Endothelial cell of umbilical vein (primary cell): ENCODE results near the gene BIRC5. TPM values are rescaled to one million over a fixed set of nuclear protein-coding genes. Genes with fewer than 3 reads are reported as not detected.

Source experiments
- BruUV-seq: library from RNA; stranded (reverse); fragments of 400-500 nt; replicated peaks from 2 replicates; lab custom pipeline; 2021; lab: Mats Ljungman, UMichigan
- CTCF ChIA-PET: fragments of 300-600, 350-600 bp; sonication (Branson Sonifier 250); formaldehyde crosslinking; loops from one replicate; lab custom pipeline; 2021; ENCODE audit warnings: antibody characterized with exemption, inconsistent platforms; lab: Charles Lee
- POLR2A ChIA-PET: fragments of 300-600, 350-600 bp; sonication (Branson Sonifier 250); formaldehyde crosslinking; loops from one replicate; lab custom pipeline; 2021; ENCODE audit warnings: antibody characterized with exemption, inconsistent platforms; lab: Charles Lee
- DNase-seq: peaks from one replicate; pipeline ENCODE4 v3.0.0-alpha.2; 2011; ENCODE audit warnings: low read depth, low spot score
- FAIRE-seq: peaks from 2 replicates; lab custom pipeline; 2011; peaks lifted over from hg19 to GRCh38; lab: Jason Lieb, UNC
- H2AFZ ChIP-seq: 2 replicates; pipeline ENCODE4 v1.6.0; 2012; ENCODE audit warnings: low read depth, low read length, control low read depth, inconsistent platforms
- H3K27ac ChIP-seq: 2 replicates; pipeline ENCODE4 v1.5.1; 2011; ENCODE audit warnings: low read depth, mild to moderate bottlenecking, control low read depth, low read length, moderate library complexity; ENCODE audit not compliant: insufficient read depth
- H3K27me3 ChIP-seq, 2 experiments: 2 replicates each; pipeline versions ENCODE4 v1.6.0 to v1.6.1; 2011; ENCODE audit warnings: low read length in 2 of 2, mixed read lengths in 1 of 2; ENCODE audit not compliant: control insufficient read depth in 2 of 2, insufficient read depth in 2 of 2
- H3K36me3 ChIP-seq, 2 experiments: 2 replicates in 1 of 2; 3 replicates in 1 of 2; pipeline ENCODE4 v1.5.1; 2011; ENCODE audit warnings: low read length in 2 of 2, mild to moderate bottlenecking in 1 of 2, moderate library complexity in 1 of 2; ENCODE audit not compliant: control insufficient read depth in 2 of 2, insufficient read depth in 2 of 2; ENCODE audit errors: extremely low read depth in 1 of 2
- H3K4me1 ChIP-seq: 3 replicates; pipeline ENCODE4 v1.5.1; 2011; ENCODE audit warnings: mild to moderate bottlenecking, low read length; ENCODE audit not compliant: control insufficient read depth, insufficient read depth; ENCODE audit errors: extremely low read depth
- H3K4me2 ChIP-seq: 2 replicates; pipeline ENCODE4 v1.6.1; 2011; ENCODE audit warnings: low read length, control low read depth, mixed read lengths; ENCODE audit not compliant: insufficient read depth
- H3K4me3 ChIP-seq, 3 experiments: fragments of 200-600 bp in 1 of 3; sonication (generic), shearing (Covaris generic) in 1 of 3; replicated peaks in 1 of 3; 2 replicates each; pipeline ENCODE4 v1.5.1; 2011 to 2016; ENCODE audit warnings: control low read depth in 3 of 3, low read length in 3 of 3, mild to moderate bottlenecking in 2 of 3, inconsistent platforms in 1 of 3, low read depth in 1 of 3, moderate library complexity in 1 of 3; ENCODE audit not compliant: insufficient read depth in 1 of 3
- H3K79me2 ChIP-seq: 2 replicates; pipeline ENCODE4 v1.6.0; 2012; ENCODE audit warnings: low read length, inconsistent platforms; ENCODE audit not compliant: control insufficient read depth, insufficient read depth
- H3K9ac ChIP-seq: replicated peaks from 2 replicates; pipeline ENCODE3; 2011; ENCODE audit warnings: low read length, control low read depth; ENCODE audit not compliant: insufficient read depth; ENCODE audit errors: extremely low read depth
- H3K9me1 ChIP-seq: replicated peaks from 3 replicates; pipeline ENCODE4 v1.6.0; 2011; ENCODE audit warnings: mild to moderate bottlenecking, low read length; ENCODE audit not compliant: control insufficient read depth, insufficient read depth; ENCODE audit errors: extremely low read depth
- H3K9me3 ChIP-seq: replicated peaks from 2 replicates; pipeline ENCODE4 v1.5.1; 2012; ENCODE audit warnings: low read length, inconsistent platforms; ENCODE audit not compliant: control insufficient read depth, insufficient read depth
- H4K20me1 ChIP-seq: replicated peaks from 2 replicates; pipeline ENCODE3; 2011; ENCODE audit warnings: mild to moderate bottlenecking, low read length; ENCODE audit not compliant: control insufficient read depth, insufficient read depth; ENCODE audit errors: extremely low read depth
- EZH2 ChIP-seq: IDR thresholded peaks from 2 replicates; pipeline ENCODE4 v1.6.1; 2012; ENCODE audit warnings: borderline replicate concordance, low read depth, mild to moderate bottlenecking, moderate library complexity, low read length, inconsistent platforms; ENCODE audit not compliant: severe bottlenecking
- FOS ChIP-seq: IDR thresholded peaks from 2 replicates; pipeline ENCODE4 v1.6.1; 2011; ENCODE audit warnings: mild to moderate bottlenecking, low read length, moderate library complexity, borderline replicate concordance; ENCODE audit not compliant: insufficient read depth
- GATA2 ChIP-seq: IDR thresholded peaks from 2 replicates; pipeline ENCODE4 v1.7.0; 2011; ENCODE audit warnings: low read depth, mild to moderate bottlenecking, moderate library complexity, mixed read lengths, low read length; ENCODE audit not compliant: insufficient read length, insufficient read depth
- JUN ChIP-seq: IDR thresholded peaks from 2 replicates; pipeline ENCODE4 v1.6.1; 2011; ENCODE audit warnings: borderline replicate concordance, low read depth; ENCODE audit not compliant: insufficient read length, insufficient read depth
- MYC ChIP-seq: IDR thresholded peaks from one replicate; pipeline ENCODE4 v1.6.1; 2011; ENCODE audit warnings: mild to moderate bottlenecking, low read depth, low read length
- POLR2A ChIP-seq: IDR thresholded peaks from 2 replicates; pipeline ENCODE4 v1.6.1; 2012; ENCODE audit warnings: low read depth, mild to moderate bottlenecking, control low read depth, low read length
- POLR2AphosphoS5 ChIP-seq: IDR thresholded peaks from 2 replicates; pipeline ENCODE4 v1.6.1; 2012; ENCODE audit warnings: low read depth, mild to moderate bottlenecking, control low read depth, low read length, moderate library complexity; ENCODE audit not compliant: insufficient read depth
- dilution Hi-C: fragments of 300-500 bp; cut with MboI; formaldehyde crosslinking; loops from one replicate; pipeline ENCODE4 v1.15.0; 2019; ENCODE audit warnings: low sequenced_read_pairs; ENCODE audit not compliant: extremely low pct_ligation_motif_present
- intact Hi-C: fragments of 100-400 bp; cut with micrococcal nuclease; formaldehyde crosslinking; loops from one replicate; pipeline ENCODE4 v1.10.0; 2022
- polyA plus RNA-seq, 4 experiments: library from polyadenylated mRNA; depleted of rRNA in 3 of 4; stranded (reverse) in 3 of 4; unstranded in 1 of 4; fragments of >200 nt; gene quantifications; 2 replicates each; pipeline versions ENCODE4 v1.2.1 to v1.2.3, GENCODE V29; 2011 to 2012; ENCODE audit warnings: missing spikeins in 1 of 4
- total RNA-seq: library from RNA; stranded (reverse); gene quantifications from 2 replicates; pipeline ENCODE4 v1.2.3, GENCODE V29; 2021
- TF ChIP-seq, protein P1 (sequence below): IDR thresholded peaks from 2 replicates; pipeline ENCODE4 v1.6.1; 2011; ENCODE audit not compliant: insufficient read depth, insufficient read length
- TF ChIP-seq, protein P2 (sequence below), 2 donors: IDR thresholded peaks; 1 replicate in 1 of 2; 2 replicates in 1 of 2; pipeline ENCODE4 v1.5.1; 2011; ENCODE audit warnings: low read length in 2 of 2, mild to moderate bottlenecking in 2 of 2, moderate library complexity in 2 of 2, control low read depth in 1 of 2, inconsistent platforms in 1 of 2, low read depth in 1 of 2; ENCODE audit not compliant: insufficient read depth in 1 of 2; ENCODE audit errors: extremely low read depth in 1 of 2

The BIRC5 gene
- total and polyA plus RNA-seq, 2 donors (not counting 3 experiments of a cell fraction or from before 2014, with no cell fraction given), result 32.8 to 74.6 TPM

GRCh38 chr17:78180083-78180482 lies 34.0 kb upstream of the BIRC5 start:
- DNase-seq (no peak), FAIRE-seq (no peak)
- Histone ChIP-seq H3K9ac (no peak overlapping the region), H3K27me3 (no peaks in the 10 kb centered on the region), H2AFZ (no peak overlapping the region), H3K79me2 (peaks cover 2% of the 10 kb centered on the region), H3K36me3 (no peaks in the 10 kb centered on the region), H3K27ac (no peak overlapping the region), H3K9me3 (no peaks in the 10 kb centered on the region), H3K4me3 (no peak overlapping the region), H3K4me1 (peaks cover under 1% of the 10 kb centered on the region), H4K20me1 (no peaks in the 10 kb centered on the region), H3K9me1 (no peaks in the 10 kb centered on the region), H3K4me2 (no peak overlapping the region)
- dilution Hi-C loops (no loop called here), intact Hi-C loops (no loop called here)
- no peak for TF ChIP-seq FOS
- TF ChIP-seq POLR2AphosphoS5, result no peak
- TF ChIP-seq MYC, result no peak
- TF ChIP-seq POLR2A, result no peak
- TF ChIP-seq EZH2, result no peak
- no peak for TF ChIP-seq JUN
- TF ChIP-seq, protein P1, sequence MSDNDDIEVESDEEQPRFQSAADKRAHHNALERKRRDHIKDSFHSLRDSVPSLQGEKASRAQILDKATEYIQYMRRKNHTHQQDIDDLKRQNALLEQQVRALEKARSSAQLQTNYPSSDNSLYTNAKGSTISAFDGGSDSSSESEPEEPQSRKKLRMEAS, result no peak
- TF ChIP-seq, protein P2, sequence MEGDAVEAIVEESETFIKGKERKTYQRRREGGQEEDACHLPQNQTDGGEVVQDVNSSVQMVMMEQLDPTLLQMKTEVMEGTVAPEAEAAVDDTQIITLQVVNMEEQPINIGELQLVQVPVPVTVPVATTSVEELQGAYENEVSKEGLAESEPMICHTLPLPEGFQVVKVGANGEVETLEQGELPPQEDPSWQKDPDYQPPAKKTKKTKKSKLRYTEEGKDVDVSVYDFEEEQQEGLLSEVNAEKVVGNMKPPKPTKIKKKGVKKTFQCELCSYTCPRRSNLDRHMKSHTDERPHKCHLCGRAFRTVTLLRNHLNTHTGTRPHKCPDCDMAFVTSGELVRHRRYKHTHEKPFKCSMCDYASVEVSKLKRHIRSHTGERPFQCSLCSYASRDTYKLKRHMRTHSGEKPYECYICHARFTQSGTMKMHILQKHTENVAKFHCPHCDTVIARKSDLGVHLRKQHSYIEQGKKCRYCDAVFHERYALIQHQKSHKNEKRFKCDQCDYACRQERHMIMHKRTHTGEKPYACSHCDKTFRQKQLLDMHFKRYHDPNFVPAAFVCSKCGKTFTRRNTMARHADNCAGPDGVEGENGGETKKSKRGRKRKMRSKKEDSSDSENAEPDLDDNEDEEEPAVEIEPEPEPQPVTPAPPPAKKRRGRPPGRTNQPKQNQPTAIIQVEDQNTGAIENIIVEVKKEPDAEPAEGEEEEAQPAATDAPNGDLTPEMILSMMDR (IDR thresholded peaks at IDR 0.05; ENCODE audit: extremely low read depth in 1 of 2, insufficient read depth in 1 of 2, low read depth in 1 of 2, low read length in 2 of 2), result no peak
- TF ChIP-seq GATA2, result no peak
- ChIA-PET CTCF (no interaction called here), POLR2A (no interaction called here)
- BruUV-seq, result no TSS peak
